Measurements from ENCODE around the gene DDAH2. TPM values are rescaled to one million over a fixed set of nuclear protein-coding genes. Genes with fewer than 3 reads are reported as not detected.

The DDAH2 gene
- total and polyA plus RNA-seq, 10 of the 15 experiments (the other 5 are each of a cell fraction or from before 2014, with no cell fraction given), result 0.35 to 9.9 (median 6.2) TPM

GRCh38 chr6:31739639-31740396 is 10.7 kb upstream of the DDAH2 start, which contains the start of gene MSH5:
Gene MSH5, plus strand, starts transcription at chr6:31740005. Its CDS starts 462 bp downstream, at chr6:31740467.
- FAIRE-seq (peak; percentile 93), DNase-seq (ENCODE audit: low read depth, low spot score) (peak; percentile 98), ATAC-seq (peak; percentile 81)
- Histone ChIP-seq H3K9ac (ENCODE audit: control insufficient read depth, insufficient read depth, low read length) (peak within 1 kb of the TSS; percentile 99), H4K20me1 (ENCODE audit: control insufficient read depth, insufficient read depth) (no peaks in the 10 kb centered on the region), H3K27ac (ENCODE audit: control insufficient read depth, insufficient read depth) (peak within 1 kb of the TSS; percentile 99), H3K4me2 (ENCODE audit: control insufficient read depth, insufficient read depth) (peak within 1 kb of the TSS; percentile 77), H2AFZ (ENCODE audit: control insufficient read depth, low read depth, low read length) (peak within 1 kb of the TSS; percentile 64), H3K4me1 (ENCODE audit: control insufficient read depth, insufficient read depth, low read length) (peaks cover 19% of the 10 kb centered on the region), H3K4me3 (peak within 1 kb of the TSS; percentile 100), H3K79me2 (ENCODE audit: control insufficient read depth, insufficient read depth, low read length) (peaks cover 33% of the 10 kb centered on the region), H3K36me3 (ENCODE audit: control insufficient read depth in 2 of 2, insufficient read depth in 2 of 2, low read length in 1 of 2) (peaks cover 0 to 1% of the 10 kb centered on the region in 2 experiments; a peak in 1 of 4 replicates), H3K9me3 (replicated peaks; ENCODE audit: control insufficient read depth, insufficient read depth, low read length) (no peaks in the 10 kb centered on the region), H3K27me3 (replicated peaks in 1 of 2; ENCODE audit: control insufficient read depth in 2 of 2, insufficient read depth in 2 of 2, low read length in 1 of 2) (no peaks in the 10 kb centered on the region)
- in situ Hi-C loops (cut with MboI) (no loop called here), intact Hi-C loops (cut with micrococcal nuclease; ENCODE audit: unreplicated experiment) (loop anchor here (2.0 to 5.0 kb wide), 4 partner anchors 37 to 197 kb away; partner anchors contain the start of genes ABHD16A, CSNK2B, DDX39B and HSPA1B)
- under 1% methylated on average over 58 of the region's 58 CpGs for WGBS (ENCODE audit: insufficient coverage, insufficient replicate concordance, low lambda C conversion rate, missing lambda C conversion rate)
- SMC1A ChIA-PET (ENCODE audit: uncharacterized antibody, unreplicated experiment), result interaction anchor here (0.9 to 6.3 kb wide), 14 partner anchors 11 to 94 kb away, joined by 3 to 45 read pairs (median 6); partner anchors contain the start of genes ABHD16A, DDAH2, HSPA1A and HSPA1B
- RAD21 ChIA-PET (ENCODE audit: unreplicated experiment), result interaction anchor here (0.6 to 6.0 kb wide), 21 partner anchors 10 to 1550 kb away, joined by 3 to 53 read pairs (median 4); partner anchors contain the start of genes ABHD16A, DDAH2, HSPA1A and HSPA1B
- CTCF ChIA-PET, result interaction anchor here (1.0 to 15.8 kb wide), 14 partner anchors 11 to 189 kb away, joined by 3 to 208 read pairs (median 8); partner anchors contain the start of genes ABHD16A, DDAH2, HSPA1B and LSM2
- POLR2A ChIA-PET, result interaction anchor here (0.5 to 9.7 kb wide), 27 partner anchors 10 to 1758 kb away, joined by 3 to 158 read pairs (median 5); partner anchors contain the start of genes ABHD16A, BAG6, C6orf47 and DDAH2
- TSS peak; percentile 82 for BruUV-seq (replicated peaks)
- TF ChIP-seq EGR1 (IDR thresholded peaks at IDR 0.05; ENCODE audit: borderline replicate concordance in 1 of 2, low read depth in 2 of 2, low read length in 2 of 2) (no peak), MXI1 (IDR thresholded peaks at IDR 0.05; ENCODE audit: low read depth, low read length) (peak; percentile 91), TBL1XR1 (IDR thresholded peaks at IDR 0.05; ENCODE audit: low read depth, low read length) (no peak), BACH1 (IDR thresholded peaks at IDR 0.05; ENCODE audit: borderline replicate concordance) (peak; percentile 60; the same call in 1 of the 2 replicates), EP300 (IDR thresholded peaks at IDR 0.05; ENCODE audit: borderline replicate concordance in 1 of 2, control insufficient read depth in 1 of 2, low read depth in 2 of 2, low read length in 2 of 2) (no peak; a peak in 1 of 4 replicates), MYB (IDR thresholded peaks at IDR 0.05; ENCODE audit: borderline replicate concordance, low read depth, low read length) (no peak), RELB (IDR thresholded peaks at IDR 0.05; ENCODE audit: low read depth) (peak; percentile 43; the same call in 1 of the 2 replicates), POLR2AphosphoS5 (IDR thresholded peaks at IDR 0.05; ENCODE audit: low read length) (peak; percentile 43), NFIC (IDR thresholded peaks at IDR 0.05; ENCODE audit: low read depth, low read length) (no peak), ZBTB40 (IDR thresholded peaks at IDR 0.05; ENCODE audit: borderline replicate concordance) (peak; percentile 38; the same call in 1 of the 2 replicates), RELA (IDR thresholded peaks at IDR 0.05; ENCODE audit: borderline replicate concordance, partially characterized antibody) (peak; percentile 11), TARDBP (IDR thresholded peaks at IDR 0.05; ENCODE audit: borderline replicate concordance) (peak; percentile 38; the same call in 1 of the 2 replicates), HCFC1 (IDR thresholded peaks at IDR 0.05; ENCODE audit: low read length) (peak; percentile 10; the same call in 1 of the 2 replicates), NFYB (IDR thresholded peaks at IDR 0.05; ENCODE audit: insufficient read depth, low read depth, low read length) (peak; percentile 98), LARP7 (IDR thresholded peaks at IDR 0.05) (peak; percentile 74)
